Right forelimb (tissue), 1 donor: ENCODE measurements around the gene NDUFS2.
A peak's percentile ranks its signal among the peaks of the same experiment; 100 is the strongest.

ENCODE experiments used
- DNase-seq: peaks from one replicate; pipeline ENCODE4 v3.0.0-alpha.2; 2018

Gene NDUFS2

DNA sequence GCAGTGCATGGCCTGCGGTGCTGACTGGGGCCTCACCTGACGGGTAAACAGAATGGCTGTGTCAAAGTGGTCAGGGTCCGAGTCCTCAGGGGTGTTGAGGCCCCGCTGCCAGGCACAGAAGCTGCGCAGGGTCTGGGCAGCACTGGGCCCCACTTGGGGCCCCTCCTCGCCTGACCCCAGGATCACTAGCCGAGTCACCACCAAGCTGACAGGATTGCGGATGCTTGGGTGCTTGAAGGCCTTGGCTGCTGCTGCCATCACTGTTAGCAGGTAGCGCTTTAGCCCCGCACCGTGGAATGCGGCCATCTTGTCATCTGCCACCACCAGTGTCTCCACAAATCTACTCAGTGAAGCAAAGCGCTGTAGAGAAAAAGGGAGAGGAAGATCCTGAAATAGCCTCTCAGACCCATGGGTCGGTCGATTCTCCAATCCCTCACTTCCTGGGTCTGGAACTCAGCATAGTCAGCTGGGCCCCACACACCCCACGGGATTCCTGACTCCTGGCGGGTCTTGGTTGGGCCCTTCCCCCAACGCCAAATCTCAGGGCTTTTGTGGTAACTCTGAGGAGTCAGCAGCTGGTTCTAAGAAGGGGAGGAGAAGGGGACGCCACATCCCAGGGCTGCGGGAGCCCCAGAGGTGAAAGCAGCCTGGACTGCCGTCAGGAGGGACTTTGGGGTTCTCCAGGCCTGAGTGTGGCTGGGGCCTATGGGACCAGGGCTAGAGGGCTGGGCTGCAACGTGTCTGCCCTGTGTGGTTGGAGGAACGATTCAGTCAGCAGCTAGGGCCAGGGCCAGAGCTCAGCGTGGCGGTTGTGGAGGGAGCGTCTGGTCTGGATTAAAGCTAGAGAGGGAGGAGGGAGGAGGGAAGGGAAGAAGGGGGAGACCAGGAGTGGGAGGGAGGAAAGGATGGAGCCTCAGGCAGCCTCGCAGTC lies 5.4 kb upstream of the NDUFS2 start:
- DNase-seq = peak; percentile 89

DNA sequence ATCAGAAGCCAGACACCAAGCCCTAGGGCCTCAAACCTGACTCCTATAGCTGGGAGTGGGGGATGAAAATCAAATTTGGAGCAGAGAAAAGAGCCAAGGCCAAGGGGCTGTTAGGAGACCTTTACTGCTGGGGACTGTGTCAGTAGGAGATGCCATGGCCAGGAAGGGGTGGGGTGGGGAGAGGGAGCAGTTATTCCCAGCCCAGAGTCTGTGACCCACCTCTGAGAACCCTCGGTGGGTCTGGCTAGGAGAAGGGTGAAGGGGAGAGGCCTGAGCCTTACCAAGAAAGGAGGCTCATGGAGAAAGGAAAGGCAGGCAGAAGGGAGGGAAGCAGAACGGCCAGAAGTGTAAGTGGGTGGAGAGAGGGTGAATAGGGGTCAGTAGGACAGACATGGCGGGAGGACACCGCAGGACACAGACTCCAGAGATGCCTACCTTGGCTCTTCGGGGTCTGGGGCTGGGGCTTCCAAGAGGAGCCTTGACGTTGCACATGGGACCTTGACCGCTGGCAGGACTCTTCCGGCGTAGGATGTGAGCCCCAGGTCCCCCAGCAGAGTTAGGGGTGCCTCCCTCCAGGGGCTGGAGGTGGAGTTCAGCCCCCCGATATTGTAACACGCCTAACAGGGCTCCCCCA lies 4.5 kb upstream of the NDUFS2 start:
- DNase-seq = no peak

DNA sequence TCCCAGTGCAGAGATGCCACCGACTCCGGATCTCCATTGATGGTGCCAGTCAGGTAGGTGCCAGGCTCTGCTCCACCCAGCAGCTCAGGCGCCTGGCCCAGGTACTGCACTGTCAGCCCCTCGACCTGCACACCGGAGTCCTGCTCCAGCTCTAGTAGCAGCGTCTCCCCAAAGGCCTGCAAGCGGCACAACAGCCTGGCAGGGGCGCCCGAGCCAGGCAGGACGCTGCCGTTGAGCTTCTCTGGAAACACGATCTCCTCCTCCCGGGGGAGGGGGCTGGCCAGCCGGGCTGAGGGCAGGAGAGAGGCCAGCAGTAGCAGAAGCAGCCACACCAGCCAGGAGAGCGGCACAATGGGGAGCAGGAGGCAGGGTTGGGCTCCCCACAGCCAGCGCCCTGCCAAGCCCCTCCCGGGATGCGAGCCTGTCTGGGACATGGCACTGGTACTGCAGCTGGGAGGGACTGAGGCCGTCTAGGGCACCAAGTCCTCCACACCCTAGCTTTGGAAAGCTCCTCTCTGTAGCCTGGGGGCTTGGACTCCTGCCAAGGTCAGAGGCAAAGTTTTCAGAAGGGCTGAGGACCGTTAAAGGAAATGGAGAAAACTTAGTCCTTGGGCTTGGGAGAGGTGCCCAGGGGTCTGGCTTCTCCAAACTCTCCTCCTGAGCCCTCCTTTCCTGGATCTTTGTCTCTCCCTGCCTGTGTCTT lies 3.8 kb upstream of the NDUFS2 start:
- DNase-seq = peak; percentile 80

DNA sequence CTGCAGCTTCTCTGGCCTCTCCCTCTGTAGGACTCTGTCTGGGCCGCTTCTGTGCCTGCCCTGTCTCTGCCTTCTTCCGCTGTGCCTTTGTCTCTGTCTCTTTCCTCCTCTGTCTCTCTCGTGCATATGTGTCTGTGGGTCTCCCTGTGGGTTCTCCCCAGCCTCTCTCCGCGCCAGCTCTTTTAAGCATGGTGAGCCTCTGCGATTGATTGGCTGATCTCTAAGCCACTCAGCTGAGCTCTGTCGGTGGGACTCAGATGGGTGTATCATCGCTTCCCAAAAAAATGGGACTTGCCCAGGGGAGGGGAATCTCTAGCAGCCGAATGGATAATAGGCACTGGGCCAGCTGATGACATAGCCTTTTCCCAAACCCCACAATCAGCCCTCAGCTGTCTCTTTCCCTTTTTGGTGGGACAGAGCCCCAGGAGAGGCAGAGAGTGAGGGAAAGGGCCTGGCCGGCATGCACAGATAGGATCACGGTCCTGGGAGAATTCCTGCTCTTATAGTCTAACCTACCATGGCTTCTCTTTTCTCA lies 3.2 kb upstream of the NDUFS2 start, which contains the start of gene ADAMTS4:
Gene ADAMTS4 (minus strand): TSS at position 158 of the 535 bp plus-strand sequence. CDS start 427 bp downstream, outside the sequence.
- DNase-seq = peak; percentile 81

DNA sequence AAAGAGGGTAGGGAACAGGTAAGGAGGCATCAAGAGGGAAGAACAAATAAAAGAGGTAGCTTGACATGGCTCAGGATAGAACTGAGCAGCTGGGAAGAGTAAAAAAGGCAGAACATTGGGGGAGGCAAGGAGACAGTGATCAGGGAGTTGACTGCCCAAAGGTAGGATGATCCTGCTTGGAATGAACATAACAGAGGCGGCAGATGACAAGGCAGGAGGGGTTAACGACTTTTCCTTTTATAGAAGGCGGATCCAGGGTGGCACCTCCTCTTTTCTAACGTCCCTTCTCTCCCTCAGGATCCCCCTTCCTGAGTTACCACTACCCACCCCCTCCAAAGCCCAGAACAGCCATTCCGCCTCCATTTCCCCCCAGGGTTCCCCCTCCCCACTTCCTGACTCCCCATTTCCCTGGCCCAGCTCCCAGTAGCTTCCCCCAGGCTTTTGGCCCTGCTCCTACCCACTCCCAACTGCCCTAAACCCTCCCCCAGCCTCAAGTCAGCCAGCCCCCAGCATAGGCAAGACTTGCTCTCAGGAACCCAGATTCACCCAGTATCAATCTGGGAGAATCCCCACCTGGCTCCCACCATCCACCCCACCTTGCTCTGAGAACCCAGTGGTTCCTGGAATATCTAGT lies 2.5 kb upstream of the NDUFS2 start:
- no peak for DNase-seq

DNA sequence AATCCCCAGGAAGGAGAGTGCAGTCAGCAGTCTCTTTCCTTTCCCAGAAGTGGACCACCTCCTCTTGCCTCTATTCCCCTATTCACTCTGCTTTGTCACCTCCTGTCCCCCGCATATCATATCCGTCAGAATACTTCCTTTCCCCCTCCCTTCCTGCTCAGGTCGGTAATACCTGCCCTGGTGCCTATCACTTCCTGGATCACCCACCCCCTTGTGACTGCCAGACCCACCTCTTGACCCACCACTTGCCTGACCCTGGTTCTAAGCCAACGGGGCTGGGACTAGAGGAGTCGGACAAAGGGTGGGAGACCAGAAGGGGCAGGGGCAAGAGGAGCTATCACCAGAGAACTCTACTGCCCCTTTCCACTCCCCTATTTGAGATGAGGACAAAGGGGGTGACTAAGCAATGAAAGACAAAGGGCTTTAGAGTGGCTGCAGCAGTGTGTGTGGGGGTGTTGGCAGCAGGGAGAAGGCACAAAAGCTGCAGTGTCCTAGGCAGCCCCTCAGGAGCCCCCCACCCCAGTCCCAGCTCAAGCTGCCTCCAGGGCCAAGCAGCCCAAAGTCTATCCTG lies 1.7 kb upstream of the NDUFS2 start:
- DNase-seq = no peak

DNA sequence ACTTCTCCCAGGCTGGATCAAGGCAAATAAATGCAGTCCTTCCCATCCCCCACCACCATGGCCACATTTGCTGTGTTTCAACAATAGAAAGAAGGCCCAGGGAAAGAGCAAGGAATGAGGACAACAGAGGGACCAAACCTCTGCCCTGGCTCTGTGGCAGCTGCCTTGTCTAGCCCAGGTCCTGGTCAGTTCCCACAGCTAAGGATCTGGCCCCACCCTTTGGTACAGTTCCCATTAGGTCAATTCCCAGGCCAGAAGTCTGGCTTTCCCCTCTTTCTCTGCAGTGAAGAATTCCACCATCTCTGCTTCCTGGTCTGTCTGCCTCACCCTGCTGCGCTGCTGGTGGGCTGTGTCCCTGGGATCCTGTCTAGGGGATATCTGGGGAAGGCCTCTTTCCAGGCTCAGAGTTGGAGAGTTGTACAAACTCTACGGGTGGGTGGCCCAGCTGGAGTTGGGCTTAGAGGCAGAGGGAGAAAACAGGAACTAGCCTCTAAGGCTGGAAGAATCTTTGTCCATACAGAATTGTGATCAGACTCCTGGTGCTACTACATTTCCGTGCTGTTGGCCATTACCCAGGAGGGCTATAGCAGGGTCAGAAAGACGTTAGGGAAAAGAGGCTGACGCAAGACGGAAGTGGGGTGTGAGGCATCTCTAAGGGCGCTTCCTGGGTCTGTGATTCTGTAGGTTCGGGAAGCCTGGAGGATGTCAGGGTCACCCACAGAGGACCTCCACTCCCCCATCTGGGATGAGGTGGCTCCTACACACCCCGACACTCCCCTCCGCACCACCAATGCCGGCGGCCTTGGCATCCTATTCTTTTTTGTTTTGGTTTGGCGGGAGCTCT lies 953 bp upstream of the NDUFS2 start:
- peak; percentile 67 for DNase-seq

DNA sequence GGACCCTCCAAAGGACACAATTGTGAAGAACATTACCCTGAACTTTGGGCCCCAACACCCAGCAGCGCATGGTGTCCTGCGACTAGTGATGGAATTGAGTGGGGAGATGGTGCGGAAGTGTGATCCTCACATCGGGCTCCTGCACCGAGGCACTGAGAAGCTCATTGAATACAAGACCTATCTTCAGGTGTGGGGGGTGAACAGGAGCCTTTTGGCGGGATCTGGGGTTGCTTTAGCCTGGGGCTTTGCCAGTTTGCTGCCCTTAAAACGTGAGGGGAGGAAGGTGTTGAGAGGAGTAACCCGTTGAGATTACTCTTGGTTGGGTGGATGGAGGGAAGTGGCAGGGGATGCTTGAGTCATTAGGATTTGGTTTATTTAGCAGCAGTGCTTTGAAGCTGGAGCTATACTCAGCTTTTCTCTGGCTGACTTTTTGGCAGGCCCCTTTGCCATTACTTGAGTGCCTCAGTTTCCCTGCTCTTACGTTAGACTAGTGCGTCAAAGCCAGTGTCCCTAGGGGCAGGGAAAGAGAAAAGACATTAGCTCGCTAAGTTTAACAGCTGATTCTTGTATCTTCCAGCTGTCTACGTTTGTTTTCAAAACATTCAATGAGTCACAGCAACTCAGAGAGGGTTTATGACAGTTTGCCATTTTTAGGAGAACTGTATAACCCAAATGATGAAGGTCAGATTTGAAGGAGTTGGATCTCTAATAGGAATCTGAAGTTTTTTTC lies 4.4 kb downstream of the NDUFS2 start:
- no peak for DNase-seq

DNA sequence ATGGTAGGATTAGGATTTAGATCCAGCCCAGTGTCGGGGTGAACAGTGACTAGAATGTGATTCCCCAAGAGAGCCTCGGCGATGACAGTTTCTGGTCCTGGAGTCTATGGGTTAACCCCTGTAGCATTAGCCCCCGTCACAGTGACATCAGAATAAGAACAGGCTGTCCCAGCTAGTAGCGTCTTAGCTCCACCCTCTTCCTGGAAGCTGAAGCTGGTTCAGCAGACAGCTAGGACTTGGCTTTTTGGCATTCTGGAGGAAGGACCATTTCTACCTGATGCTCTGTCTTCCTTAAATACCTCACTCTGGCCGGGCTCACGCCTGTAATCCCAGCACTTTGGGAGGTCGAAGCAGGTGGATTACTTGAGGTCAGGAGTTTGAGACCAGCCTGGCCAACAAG lies 5.0 kb downstream of the NDUFS2 start:
- no peak for DNase-seq

DNA sequence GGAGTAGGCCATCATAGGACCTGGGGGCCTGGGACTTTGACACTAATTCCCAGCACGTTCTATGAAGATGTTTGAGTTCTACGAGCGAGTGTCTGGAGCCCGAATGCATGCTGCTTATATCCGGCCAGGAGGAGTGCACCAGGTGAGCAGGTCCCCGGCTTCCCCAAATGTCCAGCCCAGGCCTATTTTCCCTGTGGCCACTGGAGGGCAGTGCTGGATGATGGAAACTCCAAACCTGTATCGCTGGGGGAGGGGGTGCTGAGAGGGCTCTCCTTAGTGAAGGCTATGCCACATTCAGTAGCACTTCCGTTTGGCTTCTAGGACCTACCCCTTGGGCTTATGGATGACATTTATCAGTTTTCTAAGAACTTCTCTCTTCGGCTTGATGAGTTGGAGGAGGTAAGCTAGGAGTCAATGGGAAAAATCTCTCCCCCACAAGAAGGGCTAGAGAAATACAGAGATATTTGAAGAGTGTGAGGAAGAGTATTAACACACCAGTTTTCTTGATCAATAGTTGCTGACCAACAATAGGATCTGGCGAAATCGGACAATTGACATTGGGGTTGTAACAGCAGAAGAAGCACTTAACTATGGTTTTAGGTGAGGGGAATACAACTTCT lies 7.7 kb downstream of the NDUFS2 start:
- DNase-seq = peak; percentile 70

DNA sequence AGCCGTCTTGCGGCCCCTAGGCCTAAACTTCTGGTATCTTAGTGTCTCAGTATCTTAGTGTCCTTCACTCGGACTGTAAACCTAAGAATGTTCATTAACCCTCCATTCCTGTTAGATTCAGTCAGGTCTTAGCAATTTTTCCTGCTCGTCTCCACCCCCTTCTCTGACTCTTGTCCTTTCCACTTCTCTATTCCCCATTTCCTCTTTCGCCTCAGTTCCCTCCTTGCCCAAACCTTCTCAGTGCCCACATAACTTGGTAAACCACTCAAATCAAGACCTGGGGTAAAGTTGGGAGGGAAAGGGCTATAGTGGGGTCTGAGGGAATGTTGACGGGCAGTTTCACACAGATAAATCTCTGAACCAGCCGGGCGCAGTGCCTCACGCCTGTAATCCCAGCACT lies 12.2 kb downstream of the NDUFS2 start:
- DNase-seq = no peak

DNA sequence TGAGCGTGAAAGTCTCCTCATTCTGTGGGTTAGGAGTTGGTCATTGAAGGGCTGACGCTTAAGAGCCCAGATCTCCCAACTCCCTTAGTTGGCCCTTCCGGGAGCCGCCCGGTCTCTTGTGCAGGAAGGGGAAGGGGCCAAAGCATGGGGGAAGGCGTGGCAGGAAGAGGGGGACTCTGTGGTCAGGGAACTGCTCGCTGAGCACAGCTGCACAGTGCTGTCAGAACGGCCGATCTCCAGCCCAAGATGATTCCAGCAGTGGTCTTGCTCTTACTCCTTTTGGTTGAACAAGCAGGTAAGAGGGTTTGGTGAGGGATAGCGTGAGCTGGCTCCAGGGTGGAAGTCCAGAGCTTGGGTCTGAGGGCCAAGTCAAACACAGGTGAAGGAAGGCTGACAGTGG lies 12.9 kb downstream of the NDUFS2 start, which contains the start of gene FCER1G:
Gene FCER1G (plus strand): TSS at position 220 of the 400 bp plus-strand sequence. CDS start 27 bp downstream, at position 247.
- no peak for DNase-seq

DNA sequence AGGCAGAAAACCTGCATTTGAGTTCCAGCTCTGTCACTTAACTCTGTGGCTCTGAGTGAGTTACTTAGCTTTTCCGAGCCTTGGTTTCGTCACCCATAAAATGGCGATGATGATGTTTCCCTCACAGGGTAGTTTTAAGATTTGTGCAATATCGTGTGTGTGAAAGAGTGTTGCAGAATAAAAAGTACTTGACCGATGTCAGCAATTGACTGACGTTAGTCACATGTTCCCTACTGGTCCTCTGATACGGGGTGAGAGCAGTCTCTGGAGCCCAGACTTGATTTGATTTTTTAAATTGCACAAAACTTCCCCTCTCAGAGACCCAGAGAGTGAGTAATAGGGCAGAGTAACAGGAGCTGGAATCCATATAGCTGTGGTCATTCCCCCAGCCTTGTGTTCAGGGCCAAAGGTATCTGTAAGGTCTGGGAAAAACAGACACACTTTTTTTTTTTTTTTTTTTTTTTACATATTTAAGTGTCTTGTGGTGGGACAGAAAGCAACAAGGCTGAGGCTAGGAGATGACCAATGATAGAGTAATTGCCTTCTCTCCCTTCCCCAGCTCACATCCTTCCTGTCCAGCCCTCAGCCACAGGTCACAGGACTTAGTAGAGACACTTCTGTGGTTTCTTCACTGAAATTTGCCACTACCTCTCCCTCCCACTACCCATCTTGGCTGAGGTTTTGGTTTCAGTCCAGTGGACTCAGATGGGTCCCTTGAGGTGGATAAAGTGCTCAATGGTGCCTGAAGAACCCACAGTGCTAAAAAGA lies 15.0 kb downstream of the NDUFS2 start:
- no peak for DNase-seq

DNA sequence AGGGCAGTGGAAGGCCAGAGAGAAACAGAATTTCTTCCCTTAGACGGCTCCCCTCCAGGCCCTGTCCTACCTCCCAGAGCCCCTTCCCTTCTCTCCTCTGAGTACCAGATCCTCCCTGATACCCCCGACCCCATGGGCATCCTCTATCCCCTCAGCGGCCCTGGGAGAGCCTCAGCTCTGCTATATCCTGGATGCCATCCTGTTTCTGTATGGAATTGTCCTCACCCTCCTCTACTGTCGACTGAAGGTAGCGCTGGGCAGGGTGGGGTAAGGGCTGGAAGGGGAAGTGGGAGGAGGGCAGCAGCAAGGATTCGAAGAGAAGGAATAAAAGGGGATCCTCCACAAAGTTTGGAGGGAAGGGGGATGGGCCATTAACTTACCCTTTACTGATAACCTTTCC lies 15.7 kb downstream of the NDUFS2 start:
- DNase-seq = no peak

DNA sequence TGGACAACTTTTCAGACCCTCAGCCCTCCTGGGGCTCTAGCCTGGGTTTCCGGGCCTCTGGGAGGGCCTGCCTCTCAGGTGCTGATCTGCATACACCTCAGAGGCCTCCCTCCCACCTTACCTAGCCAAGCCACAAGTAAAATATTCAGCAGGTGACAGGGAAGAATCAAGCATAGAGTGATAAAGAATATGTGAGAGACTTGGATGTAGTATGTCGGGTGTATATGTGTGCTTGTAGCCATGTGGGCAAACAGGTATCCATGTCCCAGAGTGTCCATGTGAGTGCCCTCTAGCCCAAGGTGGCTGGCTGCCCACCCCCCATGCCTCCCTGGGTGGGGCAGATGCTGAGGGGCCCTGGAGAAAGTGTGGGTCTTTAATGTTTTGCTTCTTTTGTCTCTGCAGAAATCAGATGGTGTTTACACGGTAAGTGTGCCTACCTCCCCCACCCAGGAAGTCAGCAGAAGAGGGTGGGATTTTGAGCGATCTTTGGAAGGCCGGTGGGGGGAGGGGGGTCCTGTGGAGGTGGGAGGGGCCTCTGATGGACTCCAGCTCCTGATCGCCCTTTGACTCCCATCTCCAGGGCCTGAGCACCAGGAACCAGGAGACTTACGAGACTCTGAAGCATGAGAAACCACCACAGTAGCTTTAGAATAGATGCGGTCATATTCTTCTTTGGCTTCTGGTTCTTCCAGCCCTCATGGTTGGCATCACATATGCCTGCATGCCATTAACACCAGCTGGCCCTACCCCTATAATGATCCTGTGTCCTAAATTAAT lies 16.3 kb downstream of the NDUFS2 start:
- no peak for DNase-seq

DNA sequence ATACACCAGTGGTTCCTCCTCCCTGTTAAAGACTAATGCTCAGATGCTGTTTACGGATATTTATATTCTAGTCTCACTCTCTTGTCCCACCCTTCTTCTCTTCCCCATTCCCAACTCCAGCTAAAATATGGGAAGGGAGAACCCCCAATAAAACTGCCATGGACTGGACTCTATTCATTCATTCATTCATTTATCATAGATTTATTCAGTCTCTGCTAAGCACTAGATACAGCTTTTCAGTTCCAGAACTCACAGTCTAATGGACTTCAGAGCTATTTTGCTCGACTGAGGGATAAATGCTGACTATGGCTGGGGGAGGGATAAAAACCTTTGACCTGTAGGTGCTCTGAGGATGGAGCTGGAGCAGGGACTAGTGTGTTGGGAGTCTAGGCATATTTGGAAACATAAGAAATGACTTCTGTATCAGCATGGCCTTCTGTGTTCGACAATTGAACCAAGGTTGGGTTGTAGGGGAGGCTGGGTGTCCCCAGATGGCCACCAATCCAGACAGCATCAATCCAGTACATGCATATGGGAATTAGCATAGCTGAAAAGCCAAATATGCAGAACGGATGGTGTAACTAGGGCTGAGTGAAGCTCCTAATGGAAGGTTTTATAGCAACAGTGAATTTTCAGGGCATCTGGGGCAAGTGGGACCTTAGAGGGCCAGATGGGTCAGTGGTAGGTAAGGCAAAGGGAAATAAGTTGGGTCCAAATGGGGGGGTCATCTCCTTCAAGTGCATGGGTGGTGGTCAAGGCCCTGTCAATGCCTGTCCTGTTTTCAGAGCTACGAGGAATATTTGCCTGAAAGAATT lies 17.1 kb downstream of the NDUFS2 start:
- no peak for DNase-seq

DNA sequence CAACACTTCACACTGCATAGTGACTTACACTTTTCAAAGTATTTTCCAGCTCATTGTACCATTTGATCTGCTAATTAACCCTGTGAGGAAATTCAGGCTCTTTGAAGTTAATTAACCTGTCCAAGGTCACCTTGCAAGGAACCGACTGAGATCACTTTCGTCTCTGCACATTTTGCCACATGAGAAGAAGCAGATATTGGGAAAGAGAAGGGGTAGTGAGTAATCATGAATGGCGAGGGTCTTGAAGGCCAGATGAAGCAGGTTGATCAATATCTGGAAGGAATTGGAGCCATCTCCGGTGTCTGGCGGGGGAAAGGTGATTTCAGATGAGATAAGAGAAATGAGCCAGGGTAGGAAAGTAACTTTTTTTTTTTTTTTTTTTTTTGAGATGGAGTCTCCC lies 17.8 kb downstream of the NDUFS2 start:
- DNase-seq = no peak
